ENCODE measurements around the gene TMED6.
"Not testable (repeated sequence)": the region's sequence is repeated elsewhere in the genome, so short reads cannot be mapped to it uniquely, and the experiment has no call there.

Gene TMED6

DNA sequence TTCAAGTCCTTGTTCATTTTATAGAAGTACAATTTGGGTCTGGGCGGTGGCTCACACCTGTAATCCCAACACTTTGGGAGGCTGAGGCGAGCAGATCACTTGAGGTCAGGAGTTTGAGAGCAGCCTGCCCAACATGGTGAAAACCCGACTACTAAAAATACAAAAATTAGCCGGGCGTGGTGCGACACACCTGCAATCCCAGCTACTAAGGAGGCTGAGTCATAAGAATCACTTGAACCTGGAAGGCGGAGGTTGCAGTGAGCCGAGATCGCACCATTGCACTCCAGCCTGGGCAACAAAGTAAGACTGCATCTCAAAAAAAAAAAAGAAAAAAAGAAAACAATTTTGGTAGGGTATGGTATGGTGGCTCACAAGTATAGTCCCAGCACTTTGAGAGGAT lies 8.5 kb upstream of the TMED6 start:
- DNase-seq (ENCODE audit: low spot score) = not testable (repeated sequence)

DNA sequence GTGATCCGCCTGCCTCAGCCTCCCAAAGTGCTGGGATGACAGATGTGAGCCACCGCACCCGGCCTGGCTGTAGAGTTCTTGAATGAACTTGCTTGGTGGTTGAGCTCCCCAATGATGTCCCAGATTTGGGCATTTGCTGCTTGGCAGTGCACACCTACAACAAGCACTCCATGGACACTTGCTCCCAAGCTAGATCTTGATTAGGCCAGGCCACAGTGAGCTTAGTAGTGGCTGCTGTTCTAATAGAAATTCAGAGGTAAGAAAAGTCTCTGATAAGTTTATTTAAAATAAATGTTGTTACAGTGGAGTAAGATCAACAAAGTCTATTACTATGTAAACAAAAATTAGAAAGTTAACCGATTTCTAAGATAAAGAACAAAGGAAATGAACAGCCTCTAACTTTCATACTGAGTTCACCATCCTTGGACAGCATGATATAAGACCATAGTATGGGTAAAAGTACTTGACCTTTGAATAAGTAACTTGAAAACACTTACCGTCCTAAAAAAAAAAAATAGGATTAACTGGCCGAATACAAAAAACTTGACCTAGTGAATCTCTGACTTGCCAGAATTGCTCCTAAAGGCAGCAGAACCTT lies 951 bp downstream of the TMED6 start:
- no peak for DNase-seq (ENCODE audit: low spot score)

DNA sequence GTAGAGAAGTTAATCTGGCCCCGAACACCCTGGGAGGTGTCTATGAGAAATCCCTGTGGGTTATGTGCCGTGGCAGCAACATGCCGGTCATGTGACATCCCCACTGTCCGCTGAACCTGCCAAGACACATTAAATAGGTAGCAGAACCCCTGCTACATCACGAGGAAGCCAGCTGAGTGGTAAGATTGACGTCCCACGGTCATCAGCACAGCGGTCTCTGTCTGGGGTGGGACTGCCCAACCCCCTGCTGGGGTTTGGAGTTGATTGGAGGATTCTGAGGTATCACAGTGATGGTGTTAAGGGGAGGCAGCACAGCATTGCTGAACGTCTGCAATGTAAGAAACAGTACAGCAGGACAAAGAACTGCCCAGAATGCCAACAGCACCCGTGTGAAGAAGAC lies 2.0 kb downstream of the TMED6 start:
- DNase-seq (ENCODE audit: low spot score) = no peak

DNA sequence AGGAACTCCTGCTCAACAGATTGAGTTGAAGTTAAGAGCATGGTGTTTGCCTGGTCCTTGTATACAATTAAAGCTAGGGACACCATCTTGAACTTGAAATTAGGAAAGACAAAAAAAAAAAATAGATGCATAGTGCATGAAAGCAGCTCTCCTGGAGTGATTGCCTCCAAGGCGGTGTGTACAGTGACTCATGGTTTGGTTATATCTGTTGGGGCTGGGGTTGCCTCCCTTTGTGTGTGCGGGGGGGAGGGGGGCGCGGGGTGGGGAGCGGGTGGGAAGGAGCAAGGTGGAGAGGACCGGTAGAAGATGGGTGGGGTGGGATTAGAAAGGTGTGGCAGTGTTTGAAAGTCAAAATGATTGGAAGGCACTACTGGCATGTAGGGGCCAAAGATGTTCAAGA lies 3.4 kb downstream of the TMED6 start:
- no peak for DNase-seq (ENCODE audit: low spot score)

DNA sequence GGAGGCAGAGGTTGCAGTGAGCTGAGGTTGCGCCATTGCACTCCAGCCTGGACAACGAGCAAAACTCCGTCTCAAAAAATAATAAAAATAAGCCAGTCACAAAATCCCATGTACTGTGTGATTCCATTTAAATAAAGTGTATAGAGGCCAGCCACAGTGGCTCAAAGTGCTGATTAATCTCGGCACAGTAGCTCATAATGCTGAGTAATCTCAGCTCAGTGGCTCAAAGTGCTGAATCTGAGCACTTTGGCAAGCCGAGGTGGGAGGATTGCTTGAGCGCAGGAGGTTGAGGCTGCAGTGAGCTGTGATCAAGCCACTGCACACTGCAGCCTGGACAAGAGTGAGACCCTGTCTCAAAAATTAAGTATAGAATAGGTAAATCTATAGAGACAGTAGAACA lies 4.9 kb downstream of the TMED6 start:
- DNase-seq (ENCODE audit: low spot score) = no peak

DNA sequence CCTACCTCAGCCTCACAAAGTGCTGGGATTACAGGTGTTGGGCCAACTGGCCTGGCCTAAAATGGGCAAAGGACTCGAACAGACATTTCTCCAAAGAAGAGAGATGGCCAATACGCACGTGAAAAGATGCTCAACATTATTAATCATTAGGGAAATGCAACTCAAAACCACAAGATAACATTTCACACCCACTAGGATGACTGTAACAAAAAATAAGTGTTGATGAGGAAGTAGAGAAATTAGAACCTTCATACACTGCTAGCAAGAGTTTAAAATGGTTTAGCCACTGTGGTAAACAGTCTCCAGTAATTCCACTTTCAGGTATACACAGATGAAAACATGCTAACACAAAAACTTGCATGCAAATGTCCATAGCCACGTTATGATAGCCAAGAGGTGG lies 5.7 kb downstream of the TMED6 start:
- no peak for DNase-seq (ENCODE audit: low spot score)

DNA sequence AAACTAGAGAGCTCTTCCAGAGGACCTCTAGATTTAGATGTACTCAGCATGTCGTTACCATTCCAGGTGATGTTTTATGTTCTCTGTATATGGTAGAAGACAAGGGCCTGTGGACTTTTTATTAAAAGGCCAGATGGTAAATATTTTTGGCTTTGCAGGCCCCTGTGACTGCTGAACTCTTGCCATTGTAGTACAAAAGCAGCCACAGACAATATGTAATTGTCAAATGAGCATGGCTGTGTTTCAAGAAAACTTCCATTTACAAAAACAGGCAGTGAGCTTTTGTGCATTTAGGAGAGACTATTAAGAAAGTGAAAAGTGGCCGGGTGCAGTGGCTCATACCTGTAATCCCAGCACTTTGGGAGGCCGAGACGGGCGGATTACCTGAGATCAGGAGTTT lies 7.4 kb downstream of the TMED6 start:
- DNase-seq (ENCODE audit: low spot score) = no peak

DNA sequence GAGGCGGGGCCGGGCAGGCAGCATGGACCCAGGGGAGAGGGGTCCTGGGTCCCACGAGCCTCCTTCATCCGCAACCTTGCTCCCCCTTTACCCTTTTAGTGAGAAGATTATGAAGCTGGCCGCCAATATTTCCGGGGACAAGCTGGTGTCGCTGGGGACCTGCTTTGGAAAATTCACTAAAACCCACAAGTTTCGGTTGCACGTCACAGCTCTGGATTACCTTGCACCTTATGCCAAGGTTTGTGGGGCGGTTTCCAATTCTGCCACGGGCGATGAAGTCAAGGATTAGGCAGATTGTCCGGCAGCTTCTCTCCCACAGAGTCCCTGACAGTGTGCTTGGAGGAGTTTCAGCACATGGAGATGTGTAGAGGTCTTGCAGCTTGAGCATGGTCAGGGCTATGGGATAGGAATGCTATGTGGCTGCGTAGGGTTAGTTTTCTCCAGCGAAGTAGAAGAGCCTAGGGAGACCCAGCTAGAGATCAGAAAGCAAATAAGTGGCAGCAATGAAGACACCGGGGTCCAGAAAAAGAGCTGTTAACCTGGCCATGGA lies 11.4 kb downstream of the TMED6 start:
- DNase-seq (ENCODE audit: low spot score) = no peak

DNA sequence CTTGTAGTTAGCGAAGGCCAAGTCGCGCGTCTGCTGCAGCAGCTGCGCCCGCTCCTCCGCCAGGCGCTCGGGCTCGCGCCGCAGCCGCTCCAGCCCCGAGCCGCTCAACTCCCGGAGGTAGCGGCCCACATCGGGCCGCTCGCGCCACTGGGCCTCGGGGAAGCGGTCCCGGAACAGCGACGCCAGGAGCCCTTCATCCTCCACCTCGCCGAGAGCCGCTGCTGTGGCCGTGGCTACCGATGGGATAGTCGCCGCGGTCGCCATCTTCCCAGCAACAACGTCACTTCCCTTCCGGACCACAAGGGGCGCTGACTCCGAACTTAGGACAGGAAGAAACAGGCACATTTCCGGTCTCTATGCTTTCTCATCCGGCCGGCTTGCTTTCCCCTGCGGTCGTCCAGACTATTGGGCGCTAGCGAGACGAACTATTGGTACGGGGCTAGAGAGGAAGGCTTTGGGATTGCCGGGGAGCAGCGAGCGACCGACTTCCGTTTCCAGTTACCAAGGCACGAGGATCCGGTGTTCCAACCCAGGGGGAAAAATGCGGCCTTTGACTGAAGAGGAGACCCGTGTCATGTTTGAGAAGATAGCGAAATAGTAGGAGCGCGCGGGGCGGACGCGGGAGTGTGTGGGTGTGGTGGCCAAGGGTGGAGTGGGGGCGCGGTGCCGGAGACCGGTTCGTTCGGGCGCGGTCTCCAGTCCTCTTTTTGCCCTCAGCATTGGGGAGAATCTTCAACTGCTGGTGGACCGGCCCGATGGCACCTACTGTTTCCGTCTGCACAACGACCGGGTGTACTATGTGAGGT lies 12.1 kb downstream of the TMED6 start, which contains the start of the genes COG8 and NIP7:
Gene COG8, minus strand, starts transcription at position 276 of the 806 bp plus-strand sequence. Its CDS starts 12 bp downstream, at position 264.
Gene NIP7, plus strand, starts transcription at position 484 of the 806 bp plus-strand sequence. Its CDS starts 58 bp downstream, at position 542.
- peak; percentile 96 for DNase-seq (ENCODE audit: low spot score)

DNA sequence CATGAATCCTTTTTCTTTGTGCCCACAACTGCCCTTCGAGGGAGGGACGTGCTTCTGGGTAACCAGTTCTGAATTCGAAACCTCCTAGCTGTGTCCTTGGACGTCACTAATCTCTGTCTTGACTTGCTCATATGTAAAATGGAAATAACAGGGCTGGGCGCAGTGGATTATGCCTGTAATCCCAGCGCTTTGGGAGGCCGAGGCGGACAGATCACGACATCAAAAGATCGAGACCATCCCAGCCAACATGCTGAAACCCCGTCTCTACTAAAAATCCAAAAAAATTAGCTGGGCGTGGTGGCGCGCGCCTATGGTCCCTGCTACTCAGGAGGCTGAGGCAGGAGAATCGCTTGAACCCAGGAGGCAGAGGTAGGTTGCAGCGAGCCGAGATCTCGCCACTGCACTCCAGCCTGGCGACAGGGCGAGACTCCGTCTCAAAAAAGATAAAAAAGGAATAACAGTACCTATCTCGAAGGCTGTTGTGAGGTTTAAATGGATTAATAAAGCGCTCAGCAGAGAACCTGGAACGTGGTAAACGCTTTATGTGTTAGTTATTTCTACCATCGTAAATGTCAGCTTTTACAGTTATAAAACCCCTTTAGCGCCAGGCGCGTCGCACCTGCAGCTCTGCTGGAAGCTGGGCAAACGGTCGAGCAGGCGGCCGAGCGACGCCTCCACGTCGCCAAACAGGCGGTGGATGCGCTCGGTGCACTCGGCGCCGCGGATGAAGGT lies 12.9 kb downstream of the TMED6 start:
- no peak for DNase-seq (ENCODE audit: low spot score)

DNA sequence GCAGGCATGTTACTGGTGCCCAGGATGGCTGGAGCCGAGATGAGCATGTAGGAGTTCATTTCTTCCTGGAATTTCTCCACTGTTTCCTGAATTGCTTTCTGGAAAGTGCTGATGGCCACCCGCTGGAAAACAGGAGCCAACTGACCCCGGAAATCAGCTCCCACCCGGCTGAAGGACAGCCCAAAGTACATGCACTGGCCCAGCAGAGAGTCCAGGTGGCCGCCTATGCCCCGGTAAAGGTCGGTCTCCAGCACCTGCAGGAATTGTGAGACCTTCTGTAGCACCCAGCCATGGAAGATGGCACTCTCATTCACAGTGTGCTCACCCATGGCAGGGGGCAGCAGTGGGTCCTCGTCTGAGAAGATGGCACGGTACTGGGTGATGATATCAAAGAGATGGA lies 16.9 kb downstream of the TMED6 start:
- DNase-seq (ENCODE audit: low spot score) = no peak

DNA sequence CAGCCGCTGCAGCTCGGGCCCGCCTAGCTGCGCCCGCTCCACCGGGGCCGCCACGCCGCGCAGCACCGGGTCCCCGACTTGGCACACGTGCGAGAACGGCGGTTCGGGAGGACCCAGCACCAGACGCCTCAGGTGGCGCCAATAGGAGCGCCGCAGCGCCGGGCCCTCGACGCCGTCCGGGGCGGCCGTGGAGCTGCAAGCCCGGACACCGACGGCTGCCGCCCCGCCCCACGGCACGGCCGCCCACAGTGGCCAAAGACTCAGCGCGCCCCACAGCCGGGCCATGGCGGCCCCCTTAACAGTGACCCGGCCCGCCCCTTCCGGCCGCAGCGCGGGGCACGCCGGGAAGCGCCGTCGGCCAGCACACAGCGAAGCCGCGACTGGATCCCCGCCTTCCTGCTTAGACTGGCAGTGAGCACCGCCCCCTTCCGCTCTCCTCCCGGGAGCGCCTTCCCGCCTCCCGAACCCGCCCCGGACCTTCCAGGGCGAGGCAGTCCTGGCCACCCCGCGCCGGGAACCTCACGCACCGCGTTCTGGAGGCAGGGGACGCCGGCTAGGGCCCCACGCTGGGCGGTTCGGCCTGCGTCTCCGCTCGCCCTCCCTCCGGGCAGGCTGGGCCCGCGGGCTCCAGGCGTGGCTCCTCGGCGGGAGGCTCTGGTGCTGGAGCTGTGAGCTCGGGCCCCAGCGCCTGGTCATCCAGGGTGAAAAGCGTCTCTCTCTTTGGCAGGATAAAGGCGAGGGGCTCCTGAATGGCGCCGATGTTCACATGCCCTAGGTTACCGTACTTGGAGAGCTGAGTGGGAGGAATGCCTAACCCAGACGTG lies 21.1 kb downstream of the TMED6 start, which contains the start of gene PDF:
Gene PDF, minus strand, starts transcription at position 303 of the 824 bp plus-strand sequence. Its CDS starts 18 bp downstream, at position 285.
- DNase-seq (ENCODE audit: low spot score) = peak; percentile 97

DNA sequence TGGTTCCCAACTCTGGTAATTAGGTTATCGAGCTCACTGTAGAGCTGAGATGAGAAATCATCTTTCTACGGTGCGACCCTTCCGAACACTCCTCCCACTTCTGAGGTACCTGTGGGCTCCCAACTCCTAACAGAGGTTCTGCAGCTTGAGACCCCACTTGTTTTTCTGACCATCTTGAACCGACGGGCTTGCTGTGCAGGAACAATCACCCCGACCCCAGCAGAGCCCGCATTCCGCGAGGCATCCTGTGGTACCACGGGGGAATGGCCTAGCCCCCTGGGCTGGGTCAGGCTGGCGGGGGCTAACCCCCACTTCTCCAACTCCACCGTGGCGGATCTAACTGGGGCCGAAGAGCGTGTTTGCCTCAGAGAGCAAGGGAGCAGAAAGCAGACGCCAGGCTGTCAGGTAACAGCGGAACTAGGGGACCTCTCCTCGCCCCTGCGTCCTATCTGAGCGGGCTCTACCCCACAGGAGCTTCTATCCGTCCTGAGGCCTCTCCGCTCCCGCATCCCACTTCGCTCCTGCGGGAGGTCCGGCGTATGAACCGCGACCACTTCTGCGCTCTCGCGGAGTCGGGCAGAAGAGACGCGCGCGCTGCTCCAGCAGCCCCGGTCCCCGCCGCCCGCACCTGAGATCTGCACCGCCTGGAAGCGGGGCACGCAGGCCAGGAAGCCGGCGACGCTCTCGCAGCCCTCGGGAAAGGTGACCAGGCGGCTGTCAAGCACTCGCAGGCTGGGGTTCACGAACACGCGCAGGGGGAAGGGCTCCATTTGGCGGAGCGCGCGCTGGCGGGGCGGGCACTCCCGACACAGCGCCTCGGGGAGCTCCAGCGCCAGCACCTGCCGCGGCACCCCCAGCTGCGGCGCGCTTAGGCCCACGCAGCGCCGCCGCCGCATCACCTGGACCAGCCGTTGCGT lies 22.0 kb downstream of the TMED6 start:
- peak; percentile 49 for DNase-seq (ENCODE audit: low spot score)

DNA sequence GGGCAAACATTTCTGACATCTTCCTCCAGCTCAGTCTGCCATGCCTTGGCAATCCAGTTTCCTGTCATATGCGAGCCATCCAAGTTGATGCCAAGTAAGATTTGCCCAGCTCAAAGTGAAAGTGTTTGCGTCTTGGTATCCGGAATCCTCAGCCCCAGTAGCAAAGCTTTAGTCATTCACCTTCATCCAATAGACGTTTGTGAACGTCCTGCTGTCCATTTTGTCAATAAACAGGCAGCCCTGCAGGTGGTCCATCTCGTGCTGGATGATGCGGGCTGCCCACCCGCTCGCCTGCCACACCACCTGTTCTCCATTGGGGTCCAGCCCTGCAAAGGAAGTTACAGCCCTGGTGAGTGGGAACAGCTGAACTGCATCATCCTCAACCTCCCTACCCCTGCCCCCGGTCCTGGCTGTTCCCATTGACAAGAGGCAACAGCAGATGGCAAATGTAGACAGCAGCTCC lies 22.7 kb downstream of the TMED6 start:
- DNase-seq (ENCODE audit: low spot score) = no peak

DNA sequence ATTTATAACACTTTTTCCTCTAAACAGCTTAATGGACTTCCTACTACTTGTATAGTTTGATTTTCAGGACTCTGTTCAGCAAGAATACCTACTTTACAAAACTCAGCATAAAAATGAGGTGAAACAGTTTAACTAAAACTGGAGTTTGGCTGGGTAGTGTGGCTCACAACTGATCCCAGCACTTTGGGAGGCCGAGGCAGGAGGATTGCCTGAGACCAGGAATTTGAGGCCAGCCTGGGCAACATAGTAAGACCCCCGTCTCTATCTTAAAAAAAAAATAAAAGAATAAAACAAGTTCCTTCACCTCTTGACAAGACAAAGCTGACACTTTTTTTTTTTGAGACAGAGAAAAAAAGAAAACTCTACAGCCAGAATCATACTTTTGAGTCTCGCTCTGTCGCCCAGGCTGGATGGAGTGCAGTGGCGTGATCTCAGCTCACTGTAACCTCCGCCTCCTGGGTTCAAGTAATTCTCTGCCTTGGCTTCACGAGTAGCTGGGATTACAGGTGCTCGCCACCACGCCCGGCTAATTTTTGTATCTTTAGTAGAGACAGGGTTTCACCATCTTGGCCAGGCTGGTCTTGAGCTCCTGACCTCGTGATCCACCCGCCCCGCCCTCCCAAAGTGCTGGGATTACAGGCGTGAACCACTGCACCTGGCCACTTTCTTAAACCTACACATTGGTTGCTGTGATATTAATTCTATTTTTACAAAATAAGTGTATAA lies 23.8 kb downstream of the TMED6 start:
- DNase-seq (ENCODE audit: low spot score) = no peak

DNA sequence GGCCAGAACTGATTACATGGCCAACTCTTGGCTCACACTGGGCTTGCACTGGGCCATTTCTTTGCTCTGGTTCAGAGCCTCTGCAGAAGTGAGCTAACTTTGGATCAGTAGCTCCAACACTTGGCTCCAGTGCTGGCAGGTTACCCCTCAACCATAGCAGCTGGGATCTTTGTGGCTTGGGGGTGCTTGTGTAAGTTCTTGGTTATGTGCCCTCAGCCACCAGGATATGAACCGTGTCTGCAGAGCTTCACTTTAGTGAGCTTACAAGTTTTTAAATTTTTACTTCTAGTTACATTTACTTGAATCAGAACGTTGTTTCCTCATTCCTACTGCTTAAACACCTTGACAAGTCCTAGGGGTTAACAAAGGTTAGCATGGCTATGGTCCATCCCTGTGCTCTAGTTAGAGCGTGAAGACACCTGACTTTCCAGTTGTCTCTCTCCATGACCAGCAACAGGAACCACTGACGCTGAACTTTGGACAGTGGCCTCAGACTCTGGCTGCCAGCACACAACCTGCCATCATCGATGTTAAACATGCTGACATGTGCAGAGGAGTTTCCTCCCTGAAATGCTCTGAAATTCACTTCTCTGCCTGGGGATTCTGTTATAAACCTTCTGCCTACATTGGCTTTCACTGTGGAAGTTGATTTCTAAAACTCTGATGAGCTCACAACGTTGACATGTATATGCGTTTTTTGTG lies 25.3 kb downstream of the TMED6 start:
- no peak for DNase-seq (ENCODE audit: low spot score)

DNA sequence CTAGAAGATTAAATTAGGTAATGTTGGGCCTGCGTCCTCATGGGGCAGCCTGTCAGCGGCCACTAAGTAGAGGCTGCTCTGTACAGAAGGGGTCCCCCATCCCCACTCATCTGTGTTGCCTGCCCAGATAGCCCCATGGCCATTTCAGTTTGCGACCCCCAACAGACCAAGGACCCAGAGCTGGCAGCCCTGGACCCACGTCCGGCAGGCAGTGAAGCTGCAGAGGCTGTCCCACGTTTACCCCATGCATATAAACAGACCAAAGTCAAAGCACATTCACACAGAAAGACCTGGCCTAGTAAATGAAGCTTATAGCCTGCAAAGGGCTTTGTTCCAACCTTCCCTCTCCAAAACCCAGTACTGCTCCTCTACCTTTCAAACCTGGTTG lies 25.8 kb downstream of the TMED6 start:
- DNase-seq (ENCODE audit: low spot score) = no peak

DNA sequence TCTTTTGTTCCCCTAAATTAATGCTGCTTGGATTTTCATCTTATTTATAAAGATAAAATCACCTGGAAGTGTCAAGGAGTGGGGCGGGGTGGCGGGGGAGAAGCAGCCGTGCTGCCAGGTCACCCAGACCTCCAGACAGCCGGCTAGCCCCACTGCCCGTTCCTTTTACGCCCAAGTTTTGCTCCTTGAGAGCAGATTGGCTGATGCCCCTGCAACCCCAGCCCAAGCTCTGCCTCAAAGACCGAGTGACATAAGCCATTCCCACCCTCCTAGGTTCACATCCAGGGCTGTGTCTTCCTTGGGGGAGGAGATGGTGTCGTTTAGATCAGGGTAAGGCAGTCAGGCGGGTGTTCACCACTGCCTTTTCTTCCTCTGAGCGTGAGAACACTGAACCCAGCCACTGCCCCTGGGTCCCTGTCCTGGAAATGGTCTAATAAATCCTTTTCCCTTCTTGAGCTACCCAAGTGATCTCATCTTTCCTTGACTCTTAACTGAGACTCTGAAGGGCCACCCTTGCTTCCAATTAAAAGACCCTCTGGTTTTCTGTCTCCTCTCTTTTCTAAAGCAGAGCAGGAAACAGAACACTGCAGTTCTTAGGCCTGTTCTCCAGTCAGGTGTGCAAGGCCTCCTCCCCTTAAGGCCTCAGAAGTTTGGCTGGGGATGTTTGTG lies 26.9 kb downstream of the TMED6 start:
- no peak for DNase-seq (ENCODE audit: low spot score)

All from AG20443 (cell line).